ENCODE measurements around the gene RALY.
A peak's percentile ranks its signal among the peaks of the same experiment; 100 is the strongest.

Gene RALY

DNA sequence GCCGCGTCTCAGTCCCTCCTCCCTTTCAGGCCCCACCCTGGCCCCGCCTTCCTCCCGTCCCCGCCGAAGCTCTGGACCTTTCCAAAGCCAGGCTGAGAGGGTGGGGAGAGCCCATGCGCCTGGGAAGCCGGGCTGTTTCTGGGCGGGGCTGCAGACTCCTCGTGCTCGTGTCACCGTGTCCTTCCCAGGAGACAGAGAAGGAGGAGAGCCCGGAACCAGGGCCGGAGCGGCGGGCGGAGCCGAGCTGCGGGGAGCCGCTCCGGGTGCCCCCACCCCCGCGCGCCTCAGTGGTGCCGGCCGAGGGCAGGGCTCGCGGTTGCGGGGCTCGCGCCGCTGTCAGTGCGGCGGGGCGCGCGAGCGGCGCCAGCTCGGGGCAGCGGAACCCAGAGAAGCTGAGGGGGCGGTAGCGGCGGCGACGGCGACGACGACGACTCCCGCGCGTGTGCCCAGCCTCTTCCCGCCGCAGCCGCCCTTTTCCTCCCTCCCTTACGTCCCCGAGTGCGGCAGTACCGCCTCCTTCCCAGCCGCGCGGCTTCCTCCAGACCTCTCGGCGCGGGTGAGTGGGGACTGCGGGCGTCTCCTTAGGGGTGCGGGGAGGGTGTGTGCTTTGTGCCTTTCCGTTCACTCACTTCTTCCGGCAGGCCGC lies at the start of gene RALY:
TSS of gene RALY (plus strand) at position 336 of the 646 bp plus-strand sequence. CDS start 78,164 bp downstream, outside the sequence.
- peak within 1 kb of the TSS; percentile 92 for H2AFZ ChIP-seq (ENCODE audit: low read length)

DNA sequence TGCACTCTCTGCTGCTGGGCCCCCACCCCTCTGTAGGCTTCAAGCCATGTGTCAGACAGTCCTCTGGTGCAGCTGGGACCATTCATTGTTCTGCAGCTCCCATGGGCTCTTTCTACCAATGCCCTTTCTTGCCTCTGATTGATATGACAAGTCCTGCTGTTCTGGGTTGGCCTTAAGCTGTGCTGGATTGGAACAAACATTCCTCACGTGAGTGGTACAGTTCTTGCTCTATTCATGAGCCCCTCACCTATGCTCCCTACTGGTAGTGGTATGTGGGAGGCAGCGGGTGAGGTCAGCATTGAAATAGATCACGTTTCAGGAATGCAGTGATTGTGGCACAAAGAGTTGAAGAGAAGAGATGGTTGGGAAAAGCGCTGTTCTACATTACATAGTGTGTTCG lies 48.8 kb upstream of the RALY start:
- peaks cover 5% of the 10 kb centered on the region for H3K9me3 ChIP-seq (ENCODE audit: insufficient read depth, low read depth, low read length)
- no peak overlapping the region for H2AFZ ChIP-seq (ENCODE audit: low read length)
- no peaks in the 10 kb centered on the region for H3K27me3 ChIP-seq (ENCODE audit: insufficient read depth, low read length, poor library complexity, severe bottlenecking)
- H4K20me1 ChIP-seq (ENCODE audit: insufficient read depth, low read length, poor library complexity, severe bottlenecking): no peaks in the 10 kb centered on the region
- H3K4me2 ChIP-seq (ENCODE audit: low read depth, low read length, poor library complexity, severe bottlenecking): no peak overlapping the region
- no peaks in the 10 kb centered on the region for H3K9me2 ChIP-seq (replicated peaks; ENCODE audit: low read depth, low read length)
- no peaks in the 10 kb centered on the region for H3K36me3 ChIP-seq (ENCODE audit: insufficient read depth, low read length)
- no peaks in the 10 kb centered on the region for H3F3A ChIP-seq (ENCODE audit: low read depth)
- no peak for TF ChIP-seq EZH2phosphoT487 (IDR thresholded peaks at IDR 0.05; ENCODE audit: borderline replicate concordance)
- TF ChIP-seq, protein P1, sequence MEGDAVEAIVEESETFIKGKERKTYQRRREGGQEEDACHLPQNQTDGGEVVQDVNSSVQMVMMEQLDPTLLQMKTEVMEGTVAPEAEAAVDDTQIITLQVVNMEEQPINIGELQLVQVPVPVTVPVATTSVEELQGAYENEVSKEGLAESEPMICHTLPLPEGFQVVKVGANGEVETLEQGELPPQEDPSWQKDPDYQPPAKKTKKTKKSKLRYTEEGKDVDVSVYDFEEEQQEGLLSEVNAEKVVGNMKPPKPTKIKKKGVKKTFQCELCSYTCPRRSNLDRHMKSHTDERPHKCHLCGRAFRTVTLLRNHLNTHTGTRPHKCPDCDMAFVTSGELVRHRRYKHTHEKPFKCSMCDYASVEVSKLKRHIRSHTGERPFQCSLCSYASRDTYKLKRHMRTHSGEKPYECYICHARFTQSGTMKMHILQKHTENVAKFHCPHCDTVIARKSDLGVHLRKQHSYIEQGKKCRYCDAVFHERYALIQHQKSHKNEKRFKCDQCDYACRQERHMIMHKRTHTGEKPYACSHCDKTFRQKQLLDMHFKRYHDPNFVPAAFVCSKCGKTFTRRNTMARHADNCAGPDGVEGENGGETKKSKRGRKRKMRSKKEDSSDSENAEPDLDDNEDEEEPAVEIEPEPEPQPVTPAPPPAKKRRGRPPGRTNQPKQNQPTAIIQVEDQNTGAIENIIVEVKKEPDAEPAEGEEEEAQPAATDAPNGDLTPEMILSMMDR (conservative IDR thresholded peaks at IDR 0.05; ENCODE audit: low read length): no peak
- no peak overlapping the region for H3K4me3 ChIP-seq (ENCODE audit: low read length, poor library complexity, severe bottlenecking)
- no peaks in the 10 kb centered on the region for H3K79me2 ChIP-seq (ENCODE audit: insufficient read depth, low read length)
- no peaks in the 10 kb centered on the region for H3K4me1 ChIP-seq (ENCODE audit: insufficient read depth, low read length, poor library complexity, severe bottlenecking)
- H3K9ac ChIP-seq (ENCODE audit: low read depth, low read length, poor library complexity, severe bottlenecking): no peak overlapping the region

More for the DNA sequence above, at the start of gene RALY:
- Histone ChIP-seq H3K4me1 (ENCODE audit: insufficient read depth, low read length, poor library complexity, severe bottlenecking) (peaks cover 57% of the 10 kb centered on the region), H3K4me2 (ENCODE audit: low read depth, low read length, poor library complexity, severe bottlenecking) (peak within 1 kb of the TSS; percentile 97), H3K36me3 (ENCODE audit: insufficient read depth, low read length) (no peaks in the 10 kb centered on the region), H3K9ac (ENCODE audit: low read depth, low read length, poor library complexity, severe bottlenecking) (peak within 1 kb of the TSS; percentile 98), H3F3A (ENCODE audit: low read depth) (peaks cover 4% of the 10 kb centered on the region; the same call in 1 of the 2 replicates), H3K4me3 (ENCODE audit: low read length, poor library complexity, severe bottlenecking) (peak within 1 kb of the TSS; percentile 94), H3K79me2 (ENCODE audit: insufficient read depth, low read length) (peaks cover 64% of the 10 kb centered on the region), H3K27me3 (ENCODE audit: insufficient read depth, low read length, poor library complexity, severe bottlenecking) (no peaks in the 10 kb centered on the region), H3K9me3 (ENCODE audit: insufficient read depth, low read depth, low read length) (no peaks in the 10 kb centered on the region), H3K9me2 (replicated peaks; ENCODE audit: low read depth, low read length) (no peaks in the 10 kb centered on the region), H4K20me1 (ENCODE audit: insufficient read depth, low read length, poor library complexity, severe bottlenecking) (peaks cover 48% of the 10 kb centered on the region)
- no peak for TF ChIP-seq EZH2phosphoT487 (IDR thresholded peaks at IDR 0.05; ENCODE audit: borderline replicate concordance)
- TF ChIP-seq, protein P1 (conservative IDR thresholded peaks at IDR 0.05; ENCODE audit: low read length): no peak

DNA sequence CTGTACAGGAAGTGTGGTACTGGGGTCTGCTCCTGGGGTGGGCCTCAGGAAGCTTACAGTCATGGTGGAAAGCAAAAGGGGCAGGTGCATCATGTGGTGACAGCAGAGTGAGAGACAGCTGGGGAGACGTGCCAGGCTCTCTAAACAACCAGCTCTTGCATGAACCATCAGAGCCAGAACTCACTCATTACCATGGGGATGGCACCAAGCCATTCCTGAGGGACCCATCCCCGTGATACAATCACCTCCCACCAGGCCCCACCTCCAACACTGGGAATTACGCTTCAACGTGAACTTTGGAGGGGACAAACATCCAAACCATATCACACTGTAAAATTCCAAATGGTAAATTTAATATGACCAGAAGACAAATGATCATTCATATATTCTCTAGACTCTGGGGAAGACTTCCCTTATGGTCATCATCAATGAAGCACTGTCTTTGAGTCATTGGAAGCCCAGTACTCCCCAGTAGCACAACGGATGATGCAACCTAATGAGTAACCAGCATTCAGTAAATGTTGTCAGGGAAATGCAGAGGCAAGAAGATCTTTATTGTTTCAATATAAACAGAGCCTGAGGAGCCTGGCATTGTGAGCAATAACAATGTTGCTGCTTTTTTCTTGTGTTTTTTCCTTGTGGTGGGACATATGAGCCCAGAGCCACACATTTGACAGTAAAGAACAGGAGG lies 48.2 kb upstream of the RALY start:
- Histone ChIP-seq H3K9me3 (ENCODE audit: insufficient read depth, low read depth, low read length) (peaks cover 5% of the 10 kb centered on the region), H3K4me3 (ENCODE audit: low read length, poor library complexity, severe bottlenecking) (no peak overlapping the region), H4K20me1 (ENCODE audit: insufficient read depth, low read length, poor library complexity, severe bottlenecking) (no peaks in the 10 kb centered on the region), H3K4me1 (ENCODE audit: insufficient read depth, low read length, poor library complexity, severe bottlenecking) (no peaks in the 10 kb centered on the region), H3K36me3 (ENCODE audit: insufficient read depth, low read length) (no peaks in the 10 kb centered on the region), H3F3A (ENCODE audit: low read depth) (no peaks in the 10 kb centered on the region), H3K4me2 (ENCODE audit: low read depth, low read length, poor library complexity, severe bottlenecking) (no peak overlapping the region), H3K79me2 (ENCODE audit: insufficient read depth, low read length) (no peaks in the 10 kb centered on the region), H3K9me2 (replicated peaks; ENCODE audit: low read depth, low read length) (no peaks in the 10 kb centered on the region), H3K27me3 (ENCODE audit: insufficient read depth, low read length, poor library complexity, severe bottlenecking) (no peaks in the 10 kb centered on the region), H2AFZ (ENCODE audit: low read length) (no peak overlapping the region), H3K9ac (ENCODE audit: low read depth, low read length, poor library complexity, severe bottlenecking) (no peak overlapping the region)
- TF ChIP-seq EZH2phosphoT487 (IDR thresholded peaks at IDR 0.05; ENCODE audit: borderline replicate concordance): no peak
- TF ChIP-seq, protein P1 (conservative IDR thresholded peaks at IDR 0.05; ENCODE audit: low read length): no peak

Data from Loucy (cell line).